NCI-H1092 (cell line): ENCODE results near the gene ANGPT4.

Source experiments
- DNase-seq: peaks from one replicate; lab custom pipeline; 2025; lab: John Stamatoyannopoulos, UW

Gene ANGPT4, protein sequence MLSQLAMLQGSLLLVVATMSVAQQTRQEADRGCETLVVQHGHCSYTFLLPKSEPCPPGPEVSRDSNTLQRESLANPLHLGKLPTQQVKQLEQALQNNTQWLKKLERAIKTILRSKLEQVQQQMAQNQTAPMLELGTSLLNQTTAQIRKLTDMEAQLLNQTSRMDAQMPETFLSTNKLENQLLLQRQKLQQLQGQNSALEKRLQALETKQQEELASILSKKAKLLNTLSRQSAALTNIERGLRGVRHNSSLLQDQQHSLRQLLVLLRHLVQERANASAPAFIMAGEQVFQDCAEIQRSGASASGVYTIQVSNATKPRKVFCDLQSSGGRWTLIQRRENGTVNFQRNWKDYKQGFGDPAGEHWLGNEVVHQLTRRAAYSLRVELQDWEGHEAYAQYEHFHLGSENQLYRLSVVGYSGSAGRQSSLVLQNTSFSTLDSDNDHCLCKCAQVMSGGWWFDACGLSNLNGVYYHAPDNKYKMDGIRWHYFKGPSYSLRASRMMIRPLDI

DNA sequence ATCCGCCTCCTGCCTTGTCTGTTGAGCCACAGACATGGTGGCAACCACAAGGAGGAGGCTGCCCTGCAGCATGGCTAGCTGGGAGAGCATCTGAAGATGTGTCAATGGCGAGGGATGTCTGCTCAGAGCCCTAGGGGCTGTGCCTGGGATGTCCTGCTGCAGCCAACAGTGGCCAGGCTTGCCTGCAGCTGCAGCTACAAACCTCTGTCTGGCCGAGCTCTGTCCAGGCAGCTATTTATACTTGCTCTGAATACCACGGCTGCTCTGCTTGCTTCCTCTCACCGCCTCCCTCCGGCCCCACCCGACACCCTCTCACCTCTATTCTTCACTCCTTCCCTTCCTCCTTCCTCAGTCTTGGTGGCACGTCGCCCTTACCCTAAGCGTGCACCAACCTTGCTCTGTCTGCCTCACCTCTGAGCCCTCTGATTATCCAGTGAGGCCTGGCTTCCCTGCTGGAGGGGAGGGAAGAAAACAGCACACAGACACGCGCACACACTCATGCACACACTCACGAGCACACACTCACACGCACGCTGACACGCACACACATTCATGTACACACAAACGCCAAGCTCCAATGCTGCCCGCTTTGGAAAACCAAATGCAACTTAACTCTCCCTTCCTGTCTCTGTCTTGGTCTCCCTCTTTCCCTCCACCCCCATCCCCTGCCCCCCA is at the start of gene ANGPT4:
ANGPT4 (minus strand) TSS at position 210 of the 675 bp plus-strand sequence; CDS start at position 90, 120 bp downstream.
- DNase-seq, result no peak

DNA sequence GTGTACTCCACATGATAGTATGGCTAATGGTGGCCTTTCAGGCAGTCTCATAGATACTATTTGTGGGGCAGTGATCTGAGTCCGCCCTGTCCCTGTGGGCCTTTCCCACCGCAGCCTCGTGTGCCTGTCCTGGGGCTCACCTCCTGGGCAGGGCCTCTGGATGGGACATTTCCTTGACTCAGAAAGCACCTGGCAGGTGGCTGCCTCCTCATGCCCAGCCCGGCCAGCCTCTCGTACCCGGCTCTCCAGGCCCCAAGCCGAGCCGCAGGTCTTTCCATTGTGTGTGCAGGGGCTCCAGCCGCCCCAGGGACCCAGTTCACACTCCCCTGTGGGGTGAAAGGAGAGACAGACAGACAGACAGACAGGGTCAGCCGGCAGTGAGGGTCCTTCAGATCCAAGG is 47.7 kb upstream of the ANGPT4 start:
- no peak for DNase-seq

DNA sequence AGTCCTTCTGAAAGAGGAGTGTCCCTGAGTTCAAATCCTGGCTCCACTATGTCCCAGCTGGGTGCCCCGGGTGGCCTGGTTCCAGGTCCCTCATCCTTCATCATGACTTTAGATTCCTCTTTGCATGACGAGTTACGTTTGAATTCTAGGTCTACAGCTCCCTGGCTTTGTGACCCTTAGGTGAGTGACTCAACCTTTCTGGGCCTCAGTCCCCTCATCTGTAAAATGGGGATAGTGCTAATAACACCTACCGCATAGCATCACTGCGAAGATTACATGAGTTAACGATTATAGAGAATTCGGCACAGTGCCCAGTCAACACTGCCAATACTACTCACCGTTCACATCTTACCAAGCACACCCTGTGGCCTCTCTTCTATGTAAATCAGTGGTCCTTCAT is 46.5 kb upstream of the ANGPT4 start:
- DNase-seq, result no peak

DNA sequence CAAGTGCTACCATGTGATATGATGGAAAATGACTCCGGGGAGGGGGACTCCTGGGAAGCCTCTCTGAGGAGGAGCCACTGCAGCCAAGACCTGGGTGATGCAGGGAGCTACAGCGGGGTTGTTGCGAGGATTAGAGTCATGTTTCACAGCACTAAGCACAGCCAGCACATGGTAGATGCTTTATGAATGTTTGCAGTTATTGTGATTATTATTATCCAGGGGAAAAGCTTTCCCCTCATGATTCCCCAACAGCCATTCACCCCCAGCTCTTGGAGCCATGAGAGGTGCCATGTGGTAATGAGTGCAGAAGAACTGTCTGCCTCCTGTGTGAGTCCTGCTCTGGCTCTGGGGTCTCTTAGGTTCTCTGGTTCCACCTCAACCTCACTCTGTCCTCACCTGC is 46.1 kb upstream of the ANGPT4 start:
- DNase-seq, result no peak

DNA sequence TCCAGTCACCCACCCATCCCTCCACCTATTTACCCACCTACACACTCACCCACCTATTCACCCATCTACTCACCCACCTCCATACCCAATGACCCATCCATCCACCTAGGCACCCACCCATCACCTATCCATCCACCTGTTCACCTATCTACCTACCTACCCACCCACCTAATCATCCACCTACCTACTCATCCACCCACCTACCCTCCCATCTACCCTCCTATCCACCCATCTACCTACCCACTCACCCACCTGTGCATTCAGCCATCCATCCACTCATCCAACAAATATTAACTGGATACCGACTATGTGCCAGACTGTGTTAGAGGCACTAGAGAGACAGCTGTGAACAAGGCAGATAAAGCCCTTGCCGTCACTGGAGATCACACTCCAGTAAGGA is 45.6 kb upstream of the ANGPT4 start:
- DNase-seq, result no peak

DNA sequence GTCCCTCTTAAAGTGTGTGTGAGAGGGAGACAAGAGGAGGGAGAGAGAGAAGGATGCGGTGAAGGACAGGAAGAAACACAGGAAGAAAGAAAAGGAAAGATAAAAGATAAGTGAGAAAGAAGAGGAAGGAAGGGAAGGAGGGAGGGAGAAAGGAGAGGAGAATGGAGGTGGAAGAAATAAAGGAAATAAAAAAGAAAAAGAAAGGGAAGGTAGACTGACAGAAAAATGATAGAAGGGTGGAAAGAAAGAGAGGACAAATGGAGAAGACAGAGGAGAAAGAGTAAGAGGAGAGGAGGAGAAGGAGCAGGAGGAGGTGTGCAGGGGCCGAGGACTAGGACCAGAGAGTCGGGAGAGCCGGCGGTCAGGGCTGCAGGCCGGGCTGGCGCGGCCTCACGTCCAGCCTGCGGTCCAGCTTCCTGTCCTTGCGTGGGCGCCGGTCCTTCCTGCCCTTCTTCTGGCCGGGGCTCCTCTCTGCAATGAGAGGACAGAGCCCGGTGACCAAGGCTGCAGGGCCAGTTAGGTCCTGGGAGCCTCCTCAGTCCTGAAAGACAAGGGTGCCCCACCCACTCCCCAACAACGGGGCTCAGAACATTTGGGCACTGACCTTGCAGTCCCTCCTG is 44.0 kb upstream of the ANGPT4 start:
- DNase-seq, result no peak

DNA sequence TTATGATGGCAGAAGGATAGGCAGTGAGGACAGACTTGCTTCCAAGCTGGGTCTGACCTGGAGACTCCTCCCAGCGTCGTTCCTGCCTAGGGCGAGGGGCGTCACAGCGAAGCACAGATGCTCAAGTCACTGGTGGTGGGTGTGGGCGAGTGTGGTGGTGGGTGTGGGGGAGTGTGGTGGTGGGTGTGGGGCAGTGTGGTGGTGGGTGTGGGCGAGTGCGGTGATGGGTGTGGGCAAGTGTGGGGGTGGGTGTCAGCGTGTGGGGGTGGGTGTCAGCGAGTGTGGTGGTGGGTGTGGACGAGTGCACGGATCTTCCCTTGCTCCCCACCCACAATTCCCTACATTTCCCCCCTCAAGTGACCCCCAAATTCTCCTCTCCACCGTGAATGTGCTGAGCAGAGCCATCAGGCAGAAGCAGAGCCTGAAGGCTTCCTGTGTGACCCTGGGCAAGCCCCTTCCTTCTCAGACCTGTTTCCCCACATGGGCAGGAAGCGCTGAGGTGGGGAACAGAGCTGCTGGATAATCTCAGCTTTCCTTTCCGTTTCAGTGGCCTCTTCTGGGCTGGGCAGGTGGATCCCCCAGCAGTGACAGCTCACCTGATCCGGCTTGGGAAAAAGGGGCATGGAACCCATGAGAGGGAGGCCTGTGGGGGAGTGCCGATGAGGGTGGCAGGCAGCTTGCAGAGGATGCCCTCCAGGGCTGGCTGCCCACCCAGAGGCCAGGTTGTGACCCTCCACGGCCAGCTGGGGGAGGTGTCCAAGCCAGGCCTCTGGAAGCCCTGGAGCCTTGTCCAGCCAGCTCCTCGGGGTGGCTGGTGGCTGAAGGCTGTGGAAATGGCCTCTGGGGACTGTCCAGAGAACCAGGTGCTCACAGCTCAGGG is 43.0 kb upstream of the ANGPT4 start:
- DNase-seq, result no peak

DNA sequence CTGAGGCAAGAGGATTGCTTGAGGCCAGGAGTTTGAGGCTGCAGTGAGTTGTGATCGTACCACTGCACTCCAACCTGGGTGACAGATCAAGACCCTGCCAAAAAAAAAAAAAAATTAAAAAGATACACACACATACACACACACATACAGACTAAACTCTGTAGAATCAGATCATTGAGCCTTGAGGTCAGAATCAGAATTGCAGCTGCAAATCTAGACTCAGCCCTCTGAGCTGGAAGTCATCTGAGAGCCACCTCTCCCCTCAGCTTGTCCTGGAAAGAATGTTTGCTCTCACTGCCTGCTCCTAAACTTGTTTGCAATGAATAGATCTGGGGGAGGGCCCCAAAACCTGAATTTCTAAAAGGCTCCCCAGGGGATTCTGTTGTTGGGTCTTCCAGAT is 41.4 kb upstream of the ANGPT4 start:
- no peak for DNase-seq

DNA sequence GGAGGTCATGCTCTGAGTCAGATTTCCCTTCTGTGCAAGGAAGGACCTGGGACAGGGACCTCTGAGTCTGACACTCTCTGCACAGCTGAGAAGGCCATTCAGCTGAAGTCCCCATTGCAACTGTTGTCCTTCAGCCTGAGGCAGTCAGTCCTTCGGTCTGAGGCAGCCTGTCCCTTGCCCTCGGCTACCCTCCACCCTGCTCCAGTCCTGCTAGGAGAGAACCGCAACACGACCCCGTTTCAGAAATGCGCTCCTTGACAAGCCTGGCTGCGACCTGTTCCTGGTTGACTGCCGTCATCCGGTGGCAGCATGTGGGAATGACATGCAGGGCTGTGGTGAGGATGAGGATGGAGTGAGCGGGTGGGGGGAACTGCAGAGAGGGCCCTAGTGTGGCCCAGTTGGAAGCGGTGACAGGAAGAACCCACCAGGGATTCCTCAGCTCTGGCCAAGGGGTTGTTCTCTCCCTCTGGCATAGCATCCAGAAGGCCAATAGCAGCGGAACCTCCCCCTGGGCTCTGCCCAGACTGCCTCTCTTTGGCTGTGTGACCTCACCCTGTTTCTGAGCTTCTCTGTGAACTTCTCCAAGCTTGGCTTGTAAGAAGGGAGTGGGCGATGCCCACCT is 40.3 kb upstream of the ANGPT4 start:
- DNase-seq, result peak; percentile 14

DNA sequence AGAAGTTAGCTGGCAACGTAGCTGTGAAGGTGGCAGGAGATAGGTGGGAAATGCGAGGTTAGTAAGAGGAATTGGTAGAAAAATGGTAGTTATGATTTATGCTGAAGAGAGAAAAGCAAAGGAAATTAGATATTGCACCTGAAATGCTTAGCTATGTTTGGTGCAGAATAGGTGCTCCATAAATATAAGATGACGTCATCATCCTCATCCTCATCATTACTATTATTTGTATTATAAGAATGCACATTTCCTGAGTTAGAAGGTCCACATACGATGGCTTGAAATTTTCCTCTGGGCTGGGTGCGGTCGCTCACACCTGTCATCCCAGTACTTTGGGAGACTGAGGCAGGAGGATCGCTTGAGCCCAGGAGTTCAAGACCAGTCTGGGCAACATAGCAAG is 39.5 kb upstream of the ANGPT4 start:
- no peak for DNase-seq

DNA sequence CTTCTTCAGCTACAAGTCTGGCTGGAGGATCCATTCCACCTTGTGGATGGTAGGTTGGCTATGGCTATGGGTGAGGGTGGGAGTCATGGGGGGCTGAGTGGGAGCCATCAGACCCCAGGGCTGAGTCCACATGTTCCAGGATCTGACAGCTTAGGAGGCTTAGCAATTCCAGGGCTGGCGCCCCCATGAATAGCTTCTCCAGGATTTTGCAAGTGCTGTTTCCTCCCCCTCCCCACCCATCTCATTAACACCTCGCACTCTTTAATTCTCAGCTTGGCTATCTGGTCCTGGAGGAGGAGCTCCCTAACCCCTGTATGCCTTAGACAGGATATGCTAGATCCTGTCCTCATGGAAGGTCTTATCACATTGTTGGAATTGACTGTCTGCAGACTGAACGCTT is 39.0 kb upstream of the ANGPT4 start:
- no peak for DNase-seq

DNA sequence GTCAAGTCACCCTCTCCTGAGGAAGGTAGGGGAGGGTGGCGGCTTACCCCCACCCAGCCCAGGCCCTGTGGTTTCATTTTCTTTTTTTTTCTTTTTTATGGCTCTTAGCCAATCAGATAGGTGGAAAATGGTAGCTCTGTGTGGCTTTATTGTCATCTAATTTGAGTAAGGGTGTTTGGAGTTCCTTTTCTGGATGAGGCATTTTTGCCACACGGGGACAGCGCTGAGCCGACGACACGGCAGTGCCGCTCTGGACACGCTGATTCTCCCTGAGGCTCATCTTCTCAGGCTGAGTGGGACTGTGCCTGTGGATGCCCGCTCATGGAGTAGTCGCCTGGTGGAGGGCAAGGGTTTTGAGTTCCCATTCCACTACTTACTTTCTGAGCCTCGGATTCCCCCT is 37.6 kb upstream of the ANGPT4 start:
- no peak for DNase-seq

DNA sequence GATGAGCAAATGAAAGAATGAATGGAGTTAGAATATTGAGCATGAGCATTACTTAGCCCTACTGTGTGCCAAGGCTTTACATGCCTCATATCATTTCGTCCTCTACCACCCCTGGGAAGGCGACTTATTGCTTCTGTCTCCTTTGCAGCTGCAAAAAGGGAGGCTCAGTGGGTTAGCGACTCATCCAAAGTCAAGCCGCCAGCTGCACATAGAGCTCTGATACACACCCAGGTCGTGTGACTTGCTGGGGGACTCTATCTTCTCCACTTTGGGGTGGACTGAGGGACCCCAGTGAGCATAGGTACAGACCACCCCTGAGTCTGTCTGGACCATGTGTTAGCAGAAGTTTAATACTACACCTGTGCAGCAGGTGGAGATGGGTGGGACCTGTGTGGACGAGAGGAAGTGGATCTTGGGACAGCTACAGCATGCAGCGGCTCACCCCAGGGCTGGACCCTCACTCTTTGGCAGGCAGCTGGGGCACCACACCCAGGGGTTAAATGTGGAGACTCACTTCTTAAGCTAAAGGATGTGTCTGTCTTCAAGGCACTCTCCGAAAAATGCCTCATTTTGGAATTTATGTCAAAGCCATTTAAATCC is 36.2 kb upstream of the ANGPT4 start:
- DNase-seq, result no peak

DNA sequence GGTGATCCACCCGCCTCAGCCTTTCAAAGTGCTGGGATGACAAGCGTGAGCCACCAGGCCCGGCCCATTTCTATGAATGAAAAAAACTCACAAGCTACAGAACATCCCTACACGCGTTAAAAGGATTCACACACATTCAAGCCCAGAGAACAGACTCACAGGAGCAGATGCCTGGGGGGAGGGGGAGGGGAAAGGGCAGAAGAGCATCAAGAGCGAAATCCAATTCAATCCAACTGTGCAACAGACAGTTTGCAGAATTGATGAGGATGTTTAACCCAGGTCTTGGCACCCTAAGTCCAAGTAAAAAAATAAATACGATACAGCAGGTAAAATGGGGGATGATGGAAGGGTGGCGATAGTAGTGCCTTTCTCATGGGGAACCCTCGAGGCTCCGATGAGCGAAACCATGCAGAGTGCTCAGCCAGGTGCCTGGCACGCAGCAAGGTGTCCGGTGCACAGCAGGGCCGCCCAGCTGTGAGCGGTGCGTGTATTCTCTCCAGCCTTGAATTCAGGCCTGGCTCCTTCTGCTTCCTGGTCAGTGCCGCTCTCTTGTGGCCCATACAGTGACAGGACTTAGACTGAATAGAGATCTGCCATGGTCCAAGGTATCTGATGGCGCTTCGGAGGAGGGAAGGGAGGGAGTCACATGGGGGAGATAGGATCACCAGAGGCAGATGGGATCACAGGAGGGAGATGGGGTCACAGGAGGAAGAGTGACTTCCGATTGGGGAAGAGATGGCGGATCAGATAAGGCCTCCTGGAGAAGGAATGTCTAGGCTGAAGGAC is 35.4 kb upstream of the ANGPT4 start:
- DNase-seq, result no peak

DNA sequence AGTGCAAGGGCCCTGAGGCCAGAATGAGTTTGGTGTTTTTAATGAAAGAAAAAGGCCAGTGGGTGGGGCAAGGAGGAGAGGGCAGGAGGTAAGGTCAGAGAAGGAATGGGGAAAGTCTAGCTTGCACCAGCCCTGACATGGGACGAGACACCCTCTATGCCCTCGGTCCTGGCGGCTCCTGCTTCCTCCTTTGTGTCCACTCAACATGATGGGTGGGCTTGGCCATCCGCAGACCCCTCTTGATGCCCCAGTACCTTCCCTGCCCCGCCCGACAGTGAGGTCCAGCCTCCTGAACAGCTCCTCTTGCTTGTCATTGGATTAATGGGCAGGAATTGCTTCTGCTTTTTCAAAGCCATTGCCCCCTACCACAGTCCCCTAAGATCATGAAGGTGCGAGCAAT is 33.6 kb upstream of the ANGPT4 start:
- no peak for DNase-seq

DNA sequence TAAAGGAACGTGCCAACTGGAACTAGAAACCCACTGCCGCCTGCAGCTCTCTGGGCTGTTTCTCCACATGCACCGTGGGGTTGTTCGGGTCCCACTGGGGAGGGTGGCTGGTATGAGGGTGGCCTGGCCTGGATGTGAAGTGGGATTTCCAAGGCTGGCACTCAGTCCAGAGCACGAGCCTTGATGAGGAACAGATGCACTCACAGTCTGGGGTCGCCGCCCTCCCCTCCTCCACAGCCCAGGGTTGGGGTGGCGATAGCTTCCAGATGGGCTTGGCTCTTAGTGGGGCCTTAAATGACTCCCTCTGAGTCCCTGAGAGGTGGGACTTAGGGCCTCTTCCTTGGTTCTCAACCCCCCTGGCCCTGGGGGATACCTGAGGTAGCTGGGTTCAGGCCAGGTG is 30.7 kb upstream of the ANGPT4 start:
- no peak for DNase-seq

DNA sequence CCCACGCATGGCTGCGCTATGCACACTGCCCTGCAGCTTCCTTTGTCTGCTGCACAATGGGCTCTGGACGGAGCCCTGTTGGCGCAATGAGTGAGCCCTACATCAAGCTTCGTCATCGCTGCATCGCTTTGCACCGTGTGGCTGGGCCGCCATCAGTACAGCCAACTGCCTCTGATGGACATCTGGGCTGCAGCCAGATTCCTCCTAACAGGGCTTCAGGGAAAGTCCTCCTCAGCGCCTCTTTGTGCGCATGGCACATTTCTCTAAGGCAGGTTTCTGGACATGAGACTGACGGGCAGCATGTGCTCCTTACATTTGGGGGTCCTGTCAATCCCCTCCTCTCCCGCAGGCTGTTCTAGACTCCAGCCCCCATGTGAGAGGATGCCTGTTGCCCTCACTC is 29.7 kb upstream of the ANGPT4 start:
- no peak for DNase-seq

DNA sequence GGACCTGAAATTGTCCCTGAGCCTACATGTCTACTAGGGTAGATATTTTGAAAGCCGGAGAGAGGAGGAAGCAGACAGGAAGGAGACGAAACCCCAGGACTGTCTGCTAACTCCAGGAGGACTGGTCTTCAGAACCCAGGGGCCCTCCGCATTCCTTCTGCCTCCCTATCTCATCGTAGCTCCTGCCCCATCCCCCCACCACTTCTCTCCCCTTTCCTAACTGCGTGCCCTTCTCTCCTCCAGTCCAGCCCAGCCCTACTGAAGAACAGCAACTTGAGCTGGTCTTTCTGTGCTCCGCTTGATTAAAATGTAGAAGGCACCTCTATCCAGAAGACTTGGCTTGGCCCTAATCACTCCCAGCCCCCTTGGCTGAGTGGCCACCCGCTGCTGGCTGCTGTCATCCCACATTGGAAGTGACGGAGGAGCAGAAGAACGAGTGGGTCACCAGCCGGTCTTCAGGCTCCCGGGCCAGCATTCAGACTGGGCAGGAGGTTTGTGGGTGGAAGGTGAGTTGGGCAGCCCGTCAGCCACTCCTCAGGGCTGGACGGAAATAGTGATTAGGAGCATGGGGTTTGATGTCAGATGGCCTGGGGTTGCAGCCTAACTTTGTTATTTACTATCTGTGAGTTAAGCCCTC is 28.8 kb upstream of the ANGPT4 start:
- no peak for DNase-seq

DNA sequence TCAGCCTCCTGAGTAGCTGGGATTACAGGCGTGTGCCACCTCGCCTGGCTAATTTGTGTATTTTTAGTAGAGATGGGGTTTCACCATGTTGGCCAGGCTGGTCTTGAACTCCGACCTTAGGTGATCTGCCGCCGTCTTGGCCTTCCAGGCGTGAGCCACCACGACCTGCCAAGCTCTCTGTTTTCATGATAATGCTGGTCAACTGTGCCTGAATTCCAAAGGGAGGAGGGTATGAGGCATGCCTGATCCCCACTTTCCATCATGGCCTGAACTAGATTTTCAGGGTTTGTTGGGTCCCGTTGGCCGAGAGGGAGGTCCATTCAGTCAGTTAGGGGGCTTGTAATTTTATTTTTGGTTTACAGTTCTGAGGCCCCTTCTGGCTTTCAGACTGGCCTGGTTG is 28.0 kb upstream of the ANGPT4 start:
- no peak for DNase-seq

DNA sequence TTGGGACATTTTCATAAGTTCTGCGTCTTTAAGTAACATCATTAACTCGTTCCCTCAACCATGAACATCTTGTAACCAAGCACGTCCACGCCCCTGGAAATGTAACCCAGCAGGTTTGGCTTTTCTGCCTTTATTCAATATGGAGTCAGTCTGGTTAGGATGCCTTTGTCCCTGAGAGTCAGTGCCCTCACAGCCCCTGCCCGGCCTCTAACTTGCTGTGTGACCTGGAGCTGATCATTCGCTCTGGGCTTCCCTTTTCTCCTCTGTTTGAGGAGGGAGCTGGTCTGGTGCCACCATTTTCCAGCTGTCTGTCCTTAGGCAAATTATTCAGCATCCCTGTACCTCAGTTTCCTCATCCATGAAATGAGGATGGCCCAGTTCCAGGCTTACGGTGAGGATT is 26.5 kb upstream of the ANGPT4 start:
- DNase-seq, result no peak
